ENCODE results near the gene VPS37D. TPM values are rescaled to one million over a fixed set of nuclear protein-coding genes. Genes with fewer than 3 reads are reported as not detected.
A peak's percentile ranks its signal among the peaks of the same experiment; 100 is the strongest.
"Not testable (repeated sequence)": the region's sequence is repeated elsewhere in the genome, so short reads cannot be mapped to it uniquely, and the experiment has no call there.

VPS37D gene
- total RNA-seq, 2 experiments from 2014 or later = 0.45 to 0.86 TPM

- Mint-ChIP-seq H3K9me3 (no peaks in the 10 kb centered on the region), H3K27ac (no peak overlapping the region), H3K4me1 (peaks cover 9% of the 10 kb centered on the region), H3K36me3 (no peaks in the 10 kb centered on the region), H3K4me3 (no peak overlapping the region), H3K27me3 (peaks cover 42% of the 10 kb centered on the region)
- POLR2A ChIA-PET = no interaction called here
- ATAC-seq (ENCODE audit: low read depth) (no peak), DNase-seq (no peak)
Measured at GRCh38 chr7:73652541-73652949, 15.1 kb upstream of the VPS37D start.

- DNase-seq; POLR2A ChIA-PET; H3K9me3 Mint-ChIP-seq; ATAC-seq (ENCODE audit: low read depth); H3K36me3 Mint-ChIP-seq; H3K4me3 Mint-ChIP-seq; H3K27ac Mint-ChIP-seq; H3K4me1 Mint-ChIP-seq: not testable (repeated sequence)
- H3K27me3 Mint-ChIP-seq = peaks cover 23% of the 10 kb centered on the region
Measured at GRCh38 chr7:73655309-73655708, 12.3 kb upstream of the VPS37D start.

GRCh38 chr7:73659983-73660382 is 7.6 kb upstream of the VPS37D start:
- no peak overlapping the region for H3K4me3 Mint-ChIP-seq
- ATAC-seq (ENCODE audit: low read depth) (no peak), DNase-seq (no peak)
- POLR2A ChIA-PET = no interaction called here
- H3K4me1 Mint-ChIP-seq = peaks cover 2% of the 10 kb centered on the region
- H3K27me3 Mint-ChIP-seq = peaks cover 27% of the 10 kb centered on the region
- no peak overlapping the region for H3K27ac Mint-ChIP-seq
- H3K9me3 Mint-ChIP-seq = peaks cover 5% of the 10 kb centered on the region
- H3K36me3 Mint-ChIP-seq = no peaks in the 10 kb centered on the region

GRCh38 chr7:73660594-73660993 is 7.0 kb upstream of the VPS37D start:
- H3K4me1 Mint-ChIP-seq = not testable (repeated sequence)

DNA sequence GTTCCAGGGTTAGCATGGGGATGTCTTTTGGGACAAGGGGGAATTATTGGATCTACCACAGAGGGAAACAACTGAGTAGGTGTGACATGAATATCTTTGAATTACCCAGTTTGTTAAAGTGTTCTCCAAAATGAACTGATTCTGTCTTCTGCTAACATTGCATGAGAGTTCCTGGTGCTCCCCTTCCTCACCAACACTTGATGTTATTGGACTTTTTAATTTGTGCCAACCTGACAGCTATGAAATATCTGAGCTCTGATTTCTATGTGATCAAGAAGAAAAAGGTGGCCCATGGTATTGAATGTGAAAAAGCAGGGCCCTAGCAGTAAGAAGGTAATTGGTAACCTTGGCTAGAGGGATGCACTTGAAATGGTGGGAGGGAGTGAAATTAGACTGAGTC is 4.6 kb upstream of the VPS37D start:
- no peak overlapping the region for H3K27ac Mint-ChIP-seq
- no peak overlapping the region for H3K4me3 Mint-ChIP-seq
- no peaks in the 10 kb centered on the region for H3K36me3 Mint-ChIP-seq
- H3K4me1 Mint-ChIP-seq = peaks cover 5% of the 10 kb centered on the region
- H3K27me3 Mint-ChIP-seq = peaks cover 45% of the 10 kb centered on the region
- POLR2A ChIA-PET = no interaction called here
- DNase-seq = no peak
- ATAC-seq (ENCODE audit: low read depth) = no peak
- H3K9me3 Mint-ChIP-seq = peaks cover 5% of the 10 kb centered on the region

More at GRCh38 chr7:73660594-73660993, 7.0 kb upstream of the VPS37D start:
- H3K9me3 Mint-ChIP-seq; H3K36me3 Mint-ChIP-seq; DNase-seq; ATAC-seq (ENCODE audit: low read depth); H3K4me3 Mint-ChIP-seq; POLR2A ChIA-PET; H3K27ac Mint-ChIP-seq: not testable (repeated sequence)
- H3K27me3 Mint-ChIP-seq = peaks cover 31% of the 10 kb centered on the region

- POLR2A ChIA-PET = interaction anchor here (0.6 to 0.9 kb wide), 2 partner anchors 36 to 57 kb away, joined by 3 read pairs; no protein-coding TSS in a partner anchor
- Mint-ChIP-seq H3K4me3 (peak overlapping the region; percentile 67), H3K9me3 (peaks cover under 1% of the 10 kb centered on the region), H3K36me3 (no peaks in the 10 kb centered on the region), H3K27ac (peak overlapping the region; percentile 2), H3K27me3 (peaks cover 48% of the 10 kb centered on the region), H3K4me1 (peaks cover 8% of the 10 kb centered on the region)
- DNase-seq (peak; percentile 32), ATAC-seq (ENCODE audit: low read depth) (peak; percentile 7)
Measured at GRCh38 chr7:73668103-73668885, 663 bp downstream of the VPS37D start.

DNA sequence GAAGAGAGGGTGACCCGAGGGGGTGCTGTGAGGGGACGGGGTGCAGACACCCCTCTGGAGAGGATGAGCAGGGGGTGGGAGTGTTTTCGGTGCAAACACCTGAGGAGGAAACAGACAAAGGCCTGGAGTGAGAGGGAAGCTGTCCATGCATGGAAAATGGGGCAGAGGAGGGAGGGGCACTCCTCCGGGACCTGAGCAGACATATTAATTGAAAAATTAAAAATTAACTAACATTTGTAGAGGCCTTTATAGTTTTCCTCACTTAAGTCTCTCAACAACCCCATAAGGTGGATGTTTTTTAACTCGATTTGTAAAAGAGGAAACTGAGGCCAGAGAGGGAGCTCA is 1.2 kb downstream of the VPS37D start:
- Mint-ChIP-seq H3K4me3 (peak overlapping the region; percentile 67), H3K36me3 (no peaks in the 10 kb centered on the region), H3K27ac (no peak overlapping the region), H3K27me3 (peaks cover 42% of the 10 kb centered on the region), H3K4me1 (peaks cover 8% of the 10 kb centered on the region), H3K9me3 (no peaks in the 10 kb centered on the region)
- POLR2A ChIA-PET = no interaction called here
- no peak for ATAC-seq (ENCODE audit: low read depth)
- DNase-seq = no peak

DNA sequence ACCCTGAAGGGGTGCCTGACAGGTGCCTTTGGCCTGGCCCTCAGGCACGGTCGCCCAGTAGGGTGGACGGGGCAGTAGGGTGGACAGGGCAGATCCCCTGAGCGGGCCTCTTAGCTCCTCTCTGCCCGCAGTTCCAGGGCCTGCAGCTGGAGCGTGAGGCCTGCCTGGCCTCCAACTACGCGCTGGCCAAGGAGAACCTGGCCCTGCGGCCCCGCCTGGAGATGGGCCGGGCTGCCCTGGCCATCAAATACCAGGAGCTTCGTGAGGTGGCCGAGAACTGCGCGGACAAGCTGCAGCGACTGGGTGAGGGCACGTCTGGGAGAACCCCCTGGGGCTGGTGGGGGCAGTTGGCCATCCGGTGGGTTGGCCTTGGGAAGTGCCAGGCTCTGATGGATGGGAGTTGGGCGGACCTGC is 1.7 kb downstream of the VPS37D start:
- Mint-ChIP-seq H3K36me3 (no peaks in the 10 kb centered on the region), H3K4me3 (no peak overlapping the region), H3K27me3 (peaks cover 38% of the 10 kb centered on the region), H3K4me1 (peaks cover 8% of the 10 kb centered on the region), H3K27ac (no peak overlapping the region), H3K9me3 (no peaks in the 10 kb centered on the region)
- DNase-seq (peak; percentile 30), ATAC-seq (ENCODE audit: low read depth) (no peak)
- POLR2A ChIA-PET = no interaction called here

- Mint-ChIP-seq H3K27me3 (peaks cover 35% of the 10 kb centered on the region), H3K4me1 (peaks cover 6% of the 10 kb centered on the region), H3K4me3 (no peak overlapping the region), H3K9me3 (no peaks in the 10 kb centered on the region), H3K27ac (no peak overlapping the region), H3K36me3 (no peaks in the 10 kb centered on the region)
- DNase-seq (no peak), ATAC-seq (ENCODE audit: low read depth) (no peak)
- POLR2A ChIA-PET = no interaction called here
Measured at GRCh38 chr7:73669858-73670385, 2.3 kb downstream of the VPS37D start.

DNA sequence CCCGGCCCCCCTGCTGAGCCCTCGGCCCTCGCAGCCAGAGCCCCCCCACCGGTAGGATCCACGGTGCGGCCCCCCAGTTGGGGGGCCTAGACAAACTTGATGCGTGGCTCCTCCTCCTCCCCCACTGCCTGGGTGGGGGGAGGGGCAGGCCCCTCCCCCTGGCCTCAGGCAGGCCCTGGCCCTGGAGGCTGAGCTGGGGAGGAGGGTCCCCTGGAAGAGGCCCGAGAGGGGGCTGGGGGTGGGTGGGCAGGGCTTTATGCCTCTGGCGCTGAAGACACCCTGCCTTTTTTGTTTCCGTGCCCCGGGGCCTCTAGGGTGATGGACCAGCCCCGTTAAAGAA is 3.7 kb downstream of the VPS37D start:
- ATAC-seq (ENCODE audit: low read depth) = no peak
- POLR2A ChIA-PET = no interaction called here
- DNase-seq = no peak
- Mint-ChIP-seq H3K9me3 (no peaks in the 10 kb centered on the region), H3K4me1 (peaks cover 3% of the 10 kb centered on the region), H3K27me3 (peaks cover 24% of the 10 kb centered on the region), H3K4me3 (no peak overlapping the region), H3K27ac (no peak overlapping the region), H3K36me3 (no peaks in the 10 kb centered on the region)

DNA sequence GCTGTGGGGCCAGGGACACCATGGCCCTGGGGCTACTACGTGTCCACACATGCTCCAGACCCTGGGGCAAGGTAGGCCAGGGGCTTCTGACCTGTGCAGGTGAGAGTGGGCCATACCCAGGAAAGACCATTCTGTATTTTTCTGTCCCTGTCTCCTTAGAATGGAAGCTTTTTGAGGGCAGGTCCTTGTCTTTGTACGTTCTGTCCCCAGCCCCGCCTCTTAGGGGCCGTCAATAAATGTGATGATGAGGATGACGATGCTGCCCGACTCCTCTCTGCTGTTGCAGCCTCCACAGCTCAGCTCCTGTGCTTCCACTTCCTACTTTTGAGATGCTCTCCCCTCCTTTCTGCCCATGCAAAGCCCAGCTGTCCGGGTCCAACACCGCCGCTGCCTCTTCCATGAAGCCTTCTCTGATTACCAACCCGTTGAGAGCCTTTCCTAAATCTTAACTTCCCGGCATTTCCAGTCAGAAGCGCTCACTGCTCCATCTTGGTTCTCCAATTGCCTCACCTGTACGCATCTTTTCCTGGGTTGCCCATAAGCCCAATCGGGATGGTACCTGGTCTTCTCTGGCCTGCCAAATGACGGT is 4.3 kb downstream of the VPS37D start:
- POLR2A ChIA-PET = no interaction called here
- Mint-ChIP-seq H3K9me3 (no peaks in the 10 kb centered on the region), H3K4me1 (peaks cover 3% of the 10 kb centered on the region), H3K27me3 (peaks cover 20% of the 10 kb centered on the region), H3K36me3 (no peaks in the 10 kb centered on the region), H3K4me3 (no peak overlapping the region), H3K27ac (no peak overlapping the region)
- no peak for ATAC-seq (ENCODE audit: low read depth)
- DNase-seq = no peak

DNA sequence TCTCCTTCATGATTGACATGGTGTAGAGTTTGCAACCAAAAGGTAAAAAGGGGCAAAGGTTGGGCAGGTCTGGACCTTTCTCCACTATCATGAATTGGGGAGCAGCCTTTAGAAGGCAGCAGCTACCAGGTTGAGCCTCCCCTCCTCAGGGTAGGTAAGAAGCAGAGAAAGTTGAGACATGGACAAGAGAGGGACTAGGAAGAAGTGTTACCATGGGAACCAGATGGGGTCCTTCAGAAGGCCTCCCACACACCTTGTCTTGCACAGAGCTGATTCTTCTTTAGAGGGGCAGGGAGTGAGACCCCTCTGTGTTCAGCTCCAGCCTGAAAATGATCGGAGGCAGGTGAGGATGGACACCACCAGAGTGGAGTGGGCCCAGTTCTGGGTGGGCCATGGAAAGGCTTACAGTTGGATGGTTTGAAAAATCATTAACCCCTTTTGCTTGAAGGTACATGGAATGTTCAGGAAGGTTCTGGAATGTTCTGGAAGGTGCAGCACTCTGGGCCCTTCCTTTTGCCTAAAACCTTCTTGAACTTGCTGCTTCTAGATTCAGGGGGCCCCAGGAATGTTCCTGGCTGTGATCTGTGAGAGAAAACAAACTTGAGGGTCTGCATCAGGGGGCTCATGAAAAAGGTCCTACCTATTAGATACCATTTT is 7.0 kb downstream of the VPS37D start:
- H3K27me3 Mint-ChIP-seq = peaks cover 8% of the 10 kb centered on the region
- ATAC-seq (ENCODE audit: low read depth) = no peak
- H3K27ac Mint-ChIP-seq = no peak overlapping the region
- H3K4me1 Mint-ChIP-seq = peaks cover 4% of the 10 kb centered on the region
- POLR2A ChIA-PET = no interaction called here
- H3K36me3 Mint-ChIP-seq = peaks cover 13% of the 10 kb centered on the region
- H3K4me3 Mint-ChIP-seq = no peak overlapping the region
- no peaks in the 10 kb centered on the region for H3K9me3 Mint-ChIP-seq
- DNase-seq = no peak

DNA sequence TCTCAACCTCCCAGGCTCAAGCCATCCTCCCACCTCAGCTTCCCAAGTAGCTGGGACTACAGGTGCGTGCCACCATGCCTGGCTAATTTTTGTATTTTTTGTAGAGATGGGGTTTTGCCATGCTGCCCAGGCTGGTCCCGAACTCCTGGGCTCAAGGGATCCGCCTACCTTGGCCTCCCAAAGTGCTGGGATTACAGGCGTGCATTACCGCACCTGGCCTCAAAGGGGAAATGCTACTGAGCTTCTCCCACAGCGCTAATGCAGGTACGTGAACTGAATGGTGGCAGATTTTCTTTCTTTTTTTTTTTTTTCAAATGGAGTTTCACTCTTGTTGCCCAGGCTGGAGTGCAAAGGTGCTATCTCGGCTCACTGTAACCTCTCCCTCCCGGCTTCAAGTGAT is 8.4 kb downstream of the VPS37D start:
- POLR2A ChIA-PET; H3K27me3 Mint-ChIP-seq; H3K9me3 Mint-ChIP-seq; ATAC-seq (ENCODE audit: low read depth); H3K27ac Mint-ChIP-seq; H3K4me3 Mint-ChIP-seq; H3K4me1 Mint-ChIP-seq; DNase-seq: not testable (repeated sequence)
- peaks cover 15% of the 10 kb centered on the region for H3K36me3 Mint-ChIP-seq

DNA sequence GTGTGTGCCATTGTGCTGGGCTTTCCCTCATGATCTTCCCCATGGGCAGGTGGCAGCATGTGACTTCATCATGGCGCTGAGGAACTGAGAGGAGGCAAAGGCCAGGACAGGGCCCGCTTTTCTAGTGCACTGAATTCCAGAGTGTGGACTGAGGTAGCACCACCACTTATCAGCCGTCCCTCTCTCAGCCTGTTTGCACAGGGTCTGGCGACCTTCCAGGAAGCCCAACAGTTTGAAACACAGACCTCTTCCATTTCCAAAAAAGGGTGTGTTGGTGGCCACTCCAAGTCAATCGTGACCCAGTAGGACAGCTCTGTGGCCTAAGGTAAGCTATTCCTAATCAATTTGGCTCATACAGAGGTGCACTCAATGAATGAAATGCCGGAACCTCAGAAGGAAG is 11.2 kb downstream of the VPS37D start:
- Mint-ChIP-seq H3K4me1 (peaks cover 19% of the 10 kb centered on the region), H3K27ac (no peak overlapping the region), H3K27me3 (no peaks in the 10 kb centered on the region), H3K9me3 (no peaks in the 10 kb centered on the region), H3K4me3 (no peak overlapping the region), H3K36me3 (peaks cover 19% of the 10 kb centered on the region)
- DNase-seq (no peak), ATAC-seq (ENCODE audit: low read depth) (no peak)
- POLR2A ChIA-PET = no interaction called here
